GM19455 (cell line): ENCODE data around the gene RPS16.
A peak's percentile ranks its signal among the peaks of the same experiment; 100 is the strongest.

ENCODE experiments used
- ATAC-seq: cut with Tn5 transposase; IDR thresholded peaks from one replicate; pipeline ENCODE4 v1.9.1; 2021; ENCODE audit not compliant: unreplicated experiment

Gene RPS16

DNA sequence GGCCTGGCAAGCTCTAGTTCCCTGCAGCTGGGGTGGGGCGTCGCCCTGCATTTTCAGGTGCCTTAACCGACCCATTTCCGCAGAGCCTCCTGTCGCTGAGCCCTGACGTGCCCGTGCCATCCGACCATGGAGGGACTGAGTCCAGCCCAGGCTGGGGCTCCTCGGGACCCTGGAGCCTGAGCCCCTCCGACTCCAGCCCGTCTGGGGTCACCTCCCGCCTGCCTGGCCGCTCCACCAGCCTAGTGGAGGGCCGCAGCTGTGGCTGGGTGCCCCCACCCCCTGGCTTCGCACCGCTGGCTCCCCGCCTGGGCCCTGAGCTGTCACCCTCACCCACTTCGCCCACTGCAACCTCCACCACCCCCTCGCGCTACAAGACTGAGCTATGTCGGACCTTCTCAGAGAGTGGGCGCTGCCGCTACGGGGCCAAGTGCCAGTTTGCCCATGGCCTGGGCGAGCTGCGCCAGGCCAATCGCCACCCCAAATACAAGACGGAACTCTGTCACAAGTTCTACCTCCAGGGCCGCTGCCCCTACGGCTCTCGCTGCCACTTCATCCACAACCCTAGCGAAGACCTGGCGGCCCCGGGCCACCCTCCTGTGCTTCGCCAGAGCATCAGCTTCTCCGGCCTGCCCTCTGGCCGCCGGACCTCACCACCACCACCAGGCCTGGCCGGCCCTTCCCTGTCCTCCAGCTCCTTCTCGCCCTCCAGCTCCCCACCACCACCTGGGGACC, 27.9 kb downstream of the RPS16 start:
- ATAC-seq = no peak

GRCh38 chr19:39407410-39407659, 28.4 kb downstream of the RPS16 start:
- no peak for ATAC-seq

DNA sequence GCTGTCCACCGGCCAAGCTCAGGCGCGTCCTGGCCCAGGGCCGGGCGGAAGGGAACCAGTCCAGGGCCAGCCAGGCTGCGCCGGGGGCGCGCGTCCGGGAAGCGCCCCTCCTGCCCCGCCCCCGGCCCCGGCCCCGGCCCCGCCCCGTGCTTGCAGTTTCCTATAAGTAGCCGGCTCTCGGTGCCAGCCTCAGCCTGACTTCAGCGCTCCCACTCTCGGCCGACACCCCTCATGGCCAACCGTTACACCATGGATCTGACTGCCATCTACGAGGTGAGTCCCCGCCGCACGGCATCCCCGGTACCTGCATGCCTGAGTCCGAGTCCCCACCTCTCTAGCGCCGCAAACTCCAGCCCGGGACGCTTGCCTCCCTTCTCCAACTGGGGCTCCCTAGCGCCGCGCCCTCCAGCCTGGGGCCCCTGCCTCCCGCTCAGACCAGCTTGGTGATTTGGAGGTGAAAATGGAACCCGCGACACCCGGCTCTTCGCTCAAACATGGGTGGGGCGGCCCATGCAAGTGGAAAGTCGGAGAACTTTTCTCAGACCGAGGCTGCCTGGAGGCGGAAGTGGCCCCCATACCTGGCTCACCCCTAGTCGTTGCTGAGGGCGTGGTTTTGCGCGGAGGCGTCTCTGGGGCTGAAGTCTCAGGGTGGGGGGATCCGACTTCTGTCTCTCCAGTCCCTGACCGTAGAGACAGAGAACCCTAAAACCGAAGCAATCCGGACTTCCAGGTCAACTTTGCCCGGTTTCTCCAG, 28.9 kb downstream of the RPS16 start, which contains the start of gene ZFP36:
Gene ZFP36, plus strand, starts transcription at position 192 of the 754 bp plus-strand sequence. Its CDS starts 58 bp downstream, at position 250.
- ATAC-seq = no peak

DNA sequence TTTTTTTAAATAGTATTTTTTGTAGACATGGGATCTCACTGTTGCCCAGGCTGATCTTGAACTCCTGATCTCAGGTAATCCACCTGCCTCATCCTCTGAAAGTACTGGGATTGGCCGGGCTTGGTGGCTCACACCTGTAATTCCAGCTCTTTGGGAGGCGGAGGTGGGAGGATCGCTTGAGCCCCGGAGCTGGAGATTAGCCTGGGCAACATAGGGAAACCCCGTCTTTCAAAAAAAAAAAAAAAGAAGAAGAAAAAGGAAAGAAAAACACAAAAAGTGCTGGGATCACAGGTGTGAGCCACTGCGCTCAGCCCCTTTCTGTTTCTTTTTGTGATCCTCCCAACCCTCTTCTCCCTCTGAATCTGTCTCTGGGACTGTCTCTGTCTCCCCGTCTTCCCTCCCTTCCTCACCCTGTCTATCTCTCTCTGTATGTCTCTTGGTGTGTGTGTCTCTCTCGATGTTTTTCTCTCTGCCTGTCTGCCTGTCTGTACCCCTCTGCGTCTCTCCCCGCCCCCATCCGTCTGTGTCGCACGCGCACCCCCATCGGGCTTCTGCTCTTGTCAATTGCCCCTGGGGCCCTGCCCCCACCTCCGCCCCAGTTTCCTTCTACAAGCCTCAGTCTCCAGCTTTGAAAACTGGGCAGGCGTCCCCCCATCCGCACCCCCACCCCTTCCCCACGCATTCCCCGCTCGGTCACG, 29.6 kb downstream of the RPS16 start:
- ATAC-seq = no peak

DNA sequence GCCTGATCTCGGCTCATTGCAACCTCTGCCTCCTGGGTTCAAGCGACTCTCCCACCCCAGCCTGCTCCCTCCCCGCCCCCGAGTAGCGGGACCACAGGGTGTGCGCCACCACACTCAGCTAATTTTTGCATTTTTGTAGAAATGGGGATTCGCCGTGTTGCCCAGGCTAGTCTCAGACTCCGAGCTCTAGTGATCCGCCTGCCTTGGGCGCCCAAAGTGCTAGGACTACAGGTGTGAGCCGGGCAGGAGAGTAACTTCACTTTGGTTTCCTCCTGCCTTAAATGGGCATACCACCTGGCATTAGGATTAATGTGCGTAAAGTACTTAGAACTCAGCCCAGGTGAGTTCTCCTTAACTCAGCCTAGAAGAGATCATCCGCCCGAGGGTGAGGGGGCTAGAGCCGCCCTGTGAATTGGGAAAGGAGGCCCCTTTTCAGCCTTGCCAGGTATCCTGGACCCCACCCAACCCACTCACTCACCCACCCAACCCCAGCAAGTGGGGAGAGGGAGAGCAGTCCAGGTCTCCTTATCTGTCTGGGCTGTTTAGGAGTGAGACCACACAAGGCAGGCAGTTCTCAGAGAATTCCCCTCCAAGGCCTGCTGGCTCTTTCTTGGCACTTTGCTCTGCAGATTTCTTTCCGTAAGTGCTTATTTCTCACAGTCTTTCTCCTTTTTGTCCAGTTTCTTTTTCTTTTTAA, 30.3 kb downstream of the RPS16 start:
- ATAC-seq = no peak

GRCh38 chr19:39403331-39404312, 32.1 kb downstream of the RPS16 start:
- ATAC-seq = no peak

GRCh38 chr19:39402346-39403300, 33.1 kb downstream of the RPS16 start:
- no peak for ATAC-seq

GRCh38 chr19:39401549-39402345, 34.0 kb downstream of the RPS16 start:
- ATAC-seq = no peak

DNA sequence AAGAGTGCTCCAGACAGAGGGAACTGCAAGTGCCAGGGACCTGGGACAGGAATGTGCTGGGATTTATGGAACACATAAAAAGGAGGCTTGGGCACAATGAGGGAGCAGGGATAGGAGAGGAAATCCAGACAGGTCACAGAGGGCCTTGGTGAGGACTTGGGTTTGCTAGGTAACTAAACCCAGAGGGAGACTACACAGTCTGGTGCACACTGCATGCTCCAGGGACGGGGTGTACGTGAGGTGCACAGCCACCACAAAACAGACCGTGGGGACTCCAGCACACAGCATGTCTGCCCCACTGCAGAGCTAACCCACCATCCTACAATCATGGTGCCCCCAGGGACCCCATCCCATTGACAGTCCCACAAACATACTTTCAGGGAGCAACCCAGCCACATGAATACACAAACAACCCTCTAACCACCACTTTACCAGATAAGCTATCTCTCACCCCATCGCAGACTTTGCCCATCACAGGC, 34.6 kb downstream of the RPS16 start:
- ATAC-seq = no peak

DNA sequence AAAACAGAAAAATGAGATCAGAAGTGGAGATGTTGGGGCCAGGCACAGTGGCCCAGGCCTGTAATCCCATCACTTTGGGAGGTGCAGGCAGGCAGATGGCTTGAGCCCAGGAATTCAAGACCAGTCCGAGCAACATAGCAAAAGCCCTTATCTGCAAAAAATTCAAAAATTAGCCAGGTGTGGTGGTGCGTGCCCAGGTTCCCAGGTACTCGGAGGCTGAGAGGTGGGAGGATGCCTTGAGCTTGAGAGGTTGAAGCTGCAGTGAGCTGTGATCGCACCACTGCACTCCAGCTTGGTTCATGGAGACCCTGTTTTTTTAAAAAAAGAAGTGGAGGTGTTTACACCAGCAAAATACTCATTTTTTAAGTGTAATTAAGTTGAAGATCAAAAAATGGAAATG, 35.7 kb downstream of the RPS16 start:
- no peak for ATAC-seq

- ATAC-seq = no peak
Observed at GRCh38 chr19:39399668-39400050, 36.1 kb downstream of the RPS16 start.

- ATAC-seq = no peak
Observed at GRCh38 chr19:39398297-39398864, 37.4 kb downstream of the RPS16 start.

- no peak for ATAC-seq
Observed at GRCh38 chr19:39397360-39398296, 38.1 kb downstream of the RPS16 start.

- ATAC-seq = peak; percentile 90
Observed at GRCh38 chr19:39390751-39391437, 44.9 kb downstream of the RPS16 start, which contains the start of the genes MED29 and PAF1. TSS of gene MED29 (plus strand) at chr19:39391378. CDS start at chr19:39391423, 45 bp downstream. TSS of gene PAF1 (minus strand) at chr19:39391106. CDS start at chr19:39390864, 242 bp downstream.

GRCh38 chr19:39390451-39390750, 45.3 kb downstream of the RPS16 start:
- ATAC-seq = no peak
